GM13977 (cell line): ENCODE results near the gene AKAP14.

Experiments used
- DNase-seq: peaks from one replicate; pipeline ENCODE4 v3.0.0; 2012; ENCODE audit warnings: low spot score
- in situ Hi-C: fragments of 300-500 bp; cut with MboI; formaldehyde crosslinking; loops from one replicate; pipeline ENCODE4 v1.12.0; 2022; ENCODE audit warnings: low sequenced_read_pairs, low pct_unique_long_range_greater_than_20kb, mixed read lengths, inconsistent platforms; ENCODE audit not compliant: unreplicated experiment
- TF ChIP-seq, protein P1 (sequence below): IDR thresholded peaks from 2 replicates; pipeline ENCODE4 v1.5.1; 2012; ENCODE audit warnings: mild to moderate bottlenecking, control low read depth; ENCODE audit not compliant: insufficient read depth; ENCODE audit errors: extremely low read depth, missing control alignments

The AKAP14 gene

GRCh38 chrX:119895843-119896326 lies at the start of gene AKAP14:
AKAP14 (plus strand) TSS chrX:119895893; CDS start chrX:119903224, 7,331 bp downstream.
- in situ Hi-C loops: loop anchor here (25.0 kb wide), 1 partner anchor 384 kb away; no protein-coding TSS in a partner anchor
- TF ChIP-seq, protein P1, sequence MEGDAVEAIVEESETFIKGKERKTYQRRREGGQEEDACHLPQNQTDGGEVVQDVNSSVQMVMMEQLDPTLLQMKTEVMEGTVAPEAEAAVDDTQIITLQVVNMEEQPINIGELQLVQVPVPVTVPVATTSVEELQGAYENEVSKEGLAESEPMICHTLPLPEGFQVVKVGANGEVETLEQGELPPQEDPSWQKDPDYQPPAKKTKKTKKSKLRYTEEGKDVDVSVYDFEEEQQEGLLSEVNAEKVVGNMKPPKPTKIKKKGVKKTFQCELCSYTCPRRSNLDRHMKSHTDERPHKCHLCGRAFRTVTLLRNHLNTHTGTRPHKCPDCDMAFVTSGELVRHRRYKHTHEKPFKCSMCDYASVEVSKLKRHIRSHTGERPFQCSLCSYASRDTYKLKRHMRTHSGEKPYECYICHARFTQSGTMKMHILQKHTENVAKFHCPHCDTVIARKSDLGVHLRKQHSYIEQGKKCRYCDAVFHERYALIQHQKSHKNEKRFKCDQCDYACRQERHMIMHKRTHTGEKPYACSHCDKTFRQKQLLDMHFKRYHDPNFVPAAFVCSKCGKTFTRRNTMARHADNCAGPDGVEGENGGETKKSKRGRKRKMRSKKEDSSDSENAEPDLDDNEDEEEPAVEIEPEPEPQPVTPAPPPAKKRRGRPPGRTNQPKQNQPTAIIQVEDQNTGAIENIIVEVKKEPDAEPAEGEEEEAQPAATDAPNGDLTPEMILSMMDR: no peak
- no peak for DNase-seq

GRCh38 chrX:119852382-119853353 lies 43.0 kb upstream of the AKAP14 start, which contains the start of gene UPF3B:
UPF3B (minus strand) TSS chrX:119852963; CDS start chrX:119852928, 35 bp downstream.
- peak; percentile 88 for DNase-seq
- TF ChIP-seq, protein P1: no peak
- in situ Hi-C loops: no loop called here

DNA sequence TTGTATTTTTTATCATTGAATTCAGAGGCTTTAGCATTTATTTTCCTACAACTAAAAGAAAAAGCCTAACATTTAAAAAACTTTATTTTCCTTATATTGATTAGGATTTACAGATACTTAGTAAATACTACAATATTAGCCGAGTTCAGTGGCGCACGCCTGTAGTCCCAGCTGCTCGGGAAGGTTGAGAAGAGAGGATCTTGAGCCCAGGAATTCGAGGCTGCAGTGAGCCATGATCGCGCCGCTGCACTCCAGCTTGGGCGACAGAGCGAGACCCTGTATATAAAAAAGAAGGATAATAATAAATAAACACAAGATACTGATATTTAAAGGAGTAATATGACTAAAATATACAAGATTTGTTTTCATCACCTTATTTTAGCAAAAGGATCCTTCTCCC lies 42.2 kb upstream of the AKAP14 start:
- no peak for DNase-seq

DNA sequence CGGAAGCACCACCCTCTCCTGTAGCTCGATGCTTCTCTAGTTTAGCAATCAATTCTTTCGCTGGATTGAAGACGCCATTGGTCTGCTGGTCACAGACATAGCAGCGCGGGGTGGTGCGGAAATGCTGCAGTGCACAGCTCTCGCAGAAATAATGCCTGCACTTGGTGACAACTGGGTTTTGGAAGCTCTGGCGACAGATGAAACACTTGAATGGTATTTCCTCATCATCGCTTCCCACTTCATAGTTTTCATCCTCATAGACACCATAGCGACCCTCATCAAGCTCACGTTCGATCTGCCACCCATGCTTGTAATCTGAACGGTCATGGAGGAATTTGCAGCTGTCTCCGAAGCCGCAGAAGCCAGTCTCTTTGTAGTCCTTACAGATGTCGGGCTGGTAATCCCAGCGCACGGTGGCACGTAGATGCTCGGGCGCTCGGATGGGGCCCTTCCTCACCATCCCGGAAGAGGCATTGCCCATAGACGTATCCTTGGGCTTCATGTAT lies 25.0 kb upstream of the AKAP14 start:
- TF ChIP-seq, protein P1: no peak
- no peak for DNase-seq
- in situ Hi-C loops: no loop called here

More for the DNA sequence above, 42.2 kb upstream of the AKAP14 start:
- in situ Hi-C loops: no loop called here
- TF ChIP-seq, protein P1: no peak

GRCh38 chrX:119871245-119871598 lies 24.5 kb upstream of the AKAP14 start:
- in situ Hi-C loops: no loop called here
- DNase-seq: no peak
- TF ChIP-seq, protein P1: no peak

- in situ Hi-C loops: no loop called here
- DNase-seq: peak; percentile 80
- TF ChIP-seq, protein P1: no peak
Measured at GRCh38 chrX:119871599-119872395, 23.9 kb upstream of the AKAP14 start, which contains the start of the genes NDUFA1 and RNF113A. NDUFA1 (plus strand) TSS chrX:119871832; CDS start chrX:119871912, 80 bp downstream. RNF113A (minus strand) TSS chrX:119871733; CDS start chrX:119871613, 120 bp downstream.
